Upper lobe of left lung (tissue), 4 donors: ENCODE measurements around the gene MRPS27.

Experiments
- CTCF ChIP-seq, 6 experiments: fragments of 450-650 bp in 4 of 6; fragments of 200-600 bp in 2 of 6; sonication (generic) in 2 of 6; IDR thresholded peaks; one replicate each; pipeline ENCODE4 v1.5.1; 2016 to 2019; ENCODE audit warnings: antibody characterized with exemption in 6 of 6
- EP300 ChIP-seq, 4 donors: sonication (generic); formaldehyde crosslinking; IDR thresholded peaks; one replicate each; pipeline ENCODE4 v1.5.1; 2017; ENCODE audit warnings: antibody characterized with exemption in 4 of 4, control low read depth in 2 of 4
- POLR2A ChIP-seq, 4 donors: fragments of 450-650 bp; IDR thresholded peaks; one replicate each; pipeline ENCODE4 v1.5.1; 2016 to 2017; ENCODE audit warnings: antibody characterized with exemption in 4 of 4, mild to moderate bottlenecking in 2 of 4
- POLR2AphosphoS5 ChIP-seq, 2 donors: sonication (generic); formaldehyde crosslinking; IDR thresholded peaks; one replicate each; pipeline ENCODE4 v1.5.1; 2017; ENCODE audit warnings: antibody characterized with exemption in 2 of 2

GRCh38 chr5:72221541-72221940 lies 98.5 kb downstream of the MRPS27 start:
- TF ChIP-seq POLR2A (IDR thresholded peaks at IDR 0.05), result no peak
- no peak for TF ChIP-seq CTCF (IDR thresholded peaks at IDR 0.05)
- TF ChIP-seq EP300 (IDR thresholded peaks at IDR 0.05), result no peak
- no peak for TF ChIP-seq POLR2AphosphoS5 (IDR thresholded peaks at IDR 0.05)
